HG03558 (cell line): Measurements from ENCODE around the gene SLC25A12.

Source experiments
- ATAC-seq: cut with Tn5 transposase; IDR thresholded peaks from one replicate; pipeline ENCODE4 v1.9.1; 2021; ENCODE audit warnings: moderate number of reproducible peaks; ENCODE audit not compliant: unreplicated experiment; ENCODE audit errors: extremely low read depth

The SLC25A12 gene

DNA sequence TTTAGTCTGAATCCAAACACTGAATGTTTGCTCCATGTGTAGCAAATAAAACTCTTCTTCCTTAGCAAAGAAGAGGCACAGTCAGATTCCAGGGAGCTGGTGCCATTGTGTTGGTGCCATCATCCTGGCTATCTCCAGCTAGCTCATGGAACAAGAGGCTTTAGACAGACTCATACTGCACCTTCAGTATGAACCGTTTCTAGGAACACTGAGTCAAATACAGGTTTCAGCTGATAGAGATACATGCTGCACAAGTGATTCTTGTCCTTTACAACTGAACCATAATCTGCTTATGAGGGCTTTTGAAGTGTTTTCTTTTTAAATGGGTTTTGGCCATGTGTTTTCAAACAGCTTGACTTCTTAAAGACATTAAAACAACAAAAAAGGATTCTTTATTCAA lies 148.9 kb downstream of the SLC25A12 start:
- no peak for ATAC-seq

DNA sequence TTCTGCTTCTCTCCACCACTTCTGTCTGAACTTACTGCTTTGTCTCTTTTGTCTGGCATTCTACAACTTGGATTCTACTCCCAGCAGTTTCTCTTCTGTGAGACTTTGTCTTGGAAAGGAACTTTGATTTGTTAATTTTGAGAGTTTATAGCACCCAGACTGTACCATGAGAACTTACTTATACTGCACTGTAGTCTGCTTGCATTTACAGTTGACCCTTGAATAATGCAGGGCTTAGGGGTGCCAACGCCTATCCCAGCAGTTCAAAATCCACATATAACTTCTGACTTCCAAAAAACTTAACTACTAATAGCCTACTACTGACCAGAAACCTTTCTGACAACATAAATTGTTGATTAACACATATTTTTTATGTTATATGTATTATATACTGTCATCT lies 151.3 kb downstream of the SLC25A12 start:
- ATAC-seq, result no peak

DNA sequence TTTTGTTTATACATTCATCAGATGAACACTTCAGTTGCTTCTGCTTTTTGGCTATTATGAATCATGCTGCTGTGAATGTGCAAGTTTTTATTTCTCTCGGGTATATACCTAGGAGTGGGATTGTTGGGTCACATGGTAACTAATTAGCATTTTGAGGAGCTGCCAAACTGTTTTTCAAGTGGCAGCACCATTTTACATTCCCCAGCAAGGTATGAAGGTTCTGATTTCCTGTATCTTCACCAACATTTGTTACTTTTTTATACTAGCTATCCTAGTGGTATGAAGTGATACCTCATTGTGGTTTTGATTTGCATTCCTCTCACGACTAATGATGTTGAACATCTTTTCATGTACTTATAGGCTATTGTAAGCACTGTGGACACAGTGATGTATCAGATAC lies 152.9 kb downstream of the SLC25A12 start:
- no peak for ATAC-seq

DNA sequence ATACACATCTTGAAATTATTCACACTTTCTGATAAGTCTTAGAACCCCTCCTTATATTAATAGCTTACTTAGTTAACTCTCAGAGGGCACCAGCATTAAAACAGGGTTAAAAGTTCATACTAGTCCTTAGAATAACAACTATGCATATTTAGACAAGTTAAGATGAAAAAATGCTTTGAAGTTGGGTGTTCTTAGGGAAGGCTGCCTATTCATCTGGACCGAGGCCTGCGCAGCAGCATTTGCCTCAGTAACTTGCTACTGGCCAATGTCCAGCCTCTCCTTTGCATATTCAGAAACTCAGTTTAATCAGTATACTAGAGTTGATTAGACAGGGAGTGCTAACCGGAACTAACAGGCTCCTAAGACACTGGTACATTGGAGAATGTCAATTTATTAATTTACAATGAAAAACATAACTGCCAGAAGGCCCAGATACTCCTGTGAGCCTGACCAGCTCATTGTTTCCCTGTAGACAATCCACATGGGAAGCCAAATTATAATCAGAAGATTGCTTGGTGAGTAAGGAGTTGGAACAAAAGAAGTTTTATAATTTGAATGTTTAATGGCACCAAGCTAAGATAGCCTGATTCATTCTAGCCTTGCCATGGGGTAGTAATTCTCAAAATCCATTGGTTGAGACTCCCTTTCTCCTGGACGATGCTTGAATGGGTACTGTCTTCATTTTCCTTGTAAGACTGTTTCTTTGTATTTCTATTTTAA lies 157.9 kb downstream of the SLC25A12 start:
- ATAC-seq, result no peak
